Fibroblast of the conjunctiva (primary cell): Measurements from ENCODE around the gene MKLN1.
A peak's percentile ranks its signal among the peaks of the same experiment; 100 is the strongest.
"Not testable (repeated sequence)": the region's sequence is repeated elsewhere in the genome, so short reads cannot be mapped to it uniquely, and the experiment has no call there.

Experiments used
- DNase-seq: peaks from one replicate; pipeline ENCODE4 v3.0.0-alpha.2; 2010; ENCODE audit warnings: low read depth

MKLN1 gene

GRCh38 chr7:131401194-131401593 is 73.5 kb downstream of the MKLN1 start:
- DNase-seq, result no peak

DNA sequence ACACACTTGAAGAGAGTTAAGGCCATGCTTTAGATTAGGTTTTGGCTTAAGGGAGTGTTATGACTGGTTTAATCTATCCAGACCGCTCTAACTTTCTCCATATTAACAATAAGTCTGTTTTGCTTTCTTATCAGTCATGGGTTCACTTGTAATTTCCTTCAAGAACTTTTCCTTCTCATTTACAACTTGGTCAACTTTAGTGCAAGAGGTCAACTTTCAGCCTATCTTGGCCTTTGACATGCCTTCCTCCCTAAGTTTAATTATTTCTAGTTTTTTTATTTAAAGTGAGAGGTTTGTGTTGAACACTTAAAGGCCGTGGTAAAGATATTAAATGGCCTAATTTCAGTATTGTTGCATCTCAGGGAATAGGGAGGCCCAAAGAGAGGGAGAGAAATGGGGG is 75.6 kb downstream of the MKLN1 start:
- DNase-seq, result no peak

DNA sequence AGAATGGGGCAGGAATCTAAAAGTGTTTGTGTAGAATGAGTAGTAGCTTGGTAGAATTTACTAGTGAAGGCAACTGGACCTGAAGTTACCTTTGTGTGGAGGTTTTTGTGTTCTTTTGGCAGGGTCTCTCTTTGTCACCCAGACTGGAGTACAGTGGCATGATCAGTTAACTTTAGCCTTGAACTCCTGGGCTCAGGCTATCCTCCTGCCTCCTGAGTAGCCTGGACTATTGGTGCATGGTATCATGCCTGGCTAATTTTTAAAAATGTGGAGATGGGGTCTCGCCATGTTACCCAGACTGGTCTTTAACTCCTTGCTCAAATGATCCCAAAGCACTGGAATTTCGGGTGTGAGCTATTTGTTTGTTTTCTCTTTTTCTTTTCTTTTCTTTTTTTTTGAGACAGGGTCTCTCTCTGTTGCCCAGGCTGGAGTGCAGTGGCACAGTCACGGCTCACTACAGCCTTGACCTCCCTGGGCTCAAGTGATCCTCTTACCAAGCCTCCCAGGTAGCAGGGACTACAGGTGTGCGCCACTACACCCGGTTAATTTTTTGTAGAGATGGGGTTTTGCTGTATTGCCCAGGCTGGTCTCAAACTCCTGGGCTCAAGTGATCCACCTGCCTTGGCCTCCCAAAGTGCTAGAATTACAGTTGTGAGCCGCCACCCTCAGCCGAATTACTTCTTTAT is 76.7 kb downstream of the MKLN1 start:
- DNase-seq, result no peak

- no peak for DNase-seq
These were observed 81.6 kb downstream of the MKLN1 start for GRCh38 chr7:131409129-131409766.

DNA sequence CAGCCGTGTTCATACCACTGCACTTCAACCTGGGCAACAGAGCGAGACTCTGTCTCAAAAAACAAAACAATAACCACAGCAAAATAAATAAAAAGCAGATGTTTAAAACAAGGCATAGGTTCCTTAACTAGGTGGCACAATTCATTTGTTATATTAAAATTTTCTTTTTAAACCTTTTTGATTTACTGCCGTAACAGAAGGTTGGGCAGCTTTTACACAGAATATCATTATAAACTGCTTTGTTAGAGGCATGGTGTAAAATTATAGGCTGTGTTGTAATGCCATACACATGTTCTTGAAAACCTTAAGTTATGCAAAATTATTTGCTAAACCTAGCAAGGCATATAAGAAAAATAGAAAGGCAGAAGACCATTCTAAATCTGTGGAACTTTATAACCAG is 84.4 kb downstream of the MKLN1 start:
- DNase-seq, result no peak

DNA sequence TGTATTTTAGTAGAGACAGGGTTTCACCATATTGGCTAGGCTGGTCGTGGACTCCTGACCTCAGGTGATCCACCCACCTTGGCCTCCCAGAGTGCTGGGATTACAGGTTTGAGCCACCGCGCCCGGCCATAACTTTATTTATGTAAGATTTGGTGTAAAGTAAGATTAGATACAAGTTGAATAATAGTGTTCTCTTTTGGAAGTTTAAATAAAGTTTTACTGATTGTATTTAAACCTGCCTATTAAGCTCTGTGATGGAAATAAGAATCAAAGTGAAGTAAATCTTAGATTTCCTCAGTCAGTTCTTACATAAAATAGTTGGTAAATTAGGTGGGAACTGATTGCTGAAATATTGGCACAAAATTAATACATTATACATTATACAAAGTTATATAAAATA is 86.0 kb downstream of the MKLN1 start:
- DNase-seq, result no peak

- DNase-seq, result peak; percentile 38
These were observed 96.6 kb downstream of the MKLN1 start for GRCh38 chr7:131424219-131424822.

GRCh38 chr7:131425992-131426391 is 98.3 kb downstream of the MKLN1 start:
- DNase-seq, result no peak

- not testable (repeated sequence) for DNase-seq
These were observed 103.2 kb downstream of the MKLN1 start for GRCh38 chr7:131430826-131431225.

- DNase-seq, result no peak
These were observed 103.6 kb downstream of the MKLN1 start for GRCh38 chr7:131431289-131431688.

DNA sequence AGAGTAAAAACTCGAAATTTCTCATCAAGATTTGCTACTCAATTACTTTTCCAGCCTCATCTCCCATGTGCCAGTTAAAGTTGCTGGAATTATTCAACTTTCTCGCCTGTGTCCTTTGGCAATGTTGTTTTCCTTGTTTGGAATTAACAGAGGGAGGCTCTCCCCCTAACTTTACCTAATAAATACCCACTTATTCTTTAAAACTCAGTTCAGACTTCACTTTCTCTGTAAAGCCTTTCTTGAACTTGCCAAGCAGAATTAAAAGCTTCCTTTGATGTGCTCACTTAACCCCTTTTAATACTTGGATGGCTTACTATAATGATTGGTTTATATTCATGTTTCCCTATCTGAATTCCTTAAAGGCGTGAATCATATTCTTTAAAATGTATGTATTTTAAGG is 104.1 kb downstream of the MKLN1 start:
- DNase-seq, result no peak

DNA sequence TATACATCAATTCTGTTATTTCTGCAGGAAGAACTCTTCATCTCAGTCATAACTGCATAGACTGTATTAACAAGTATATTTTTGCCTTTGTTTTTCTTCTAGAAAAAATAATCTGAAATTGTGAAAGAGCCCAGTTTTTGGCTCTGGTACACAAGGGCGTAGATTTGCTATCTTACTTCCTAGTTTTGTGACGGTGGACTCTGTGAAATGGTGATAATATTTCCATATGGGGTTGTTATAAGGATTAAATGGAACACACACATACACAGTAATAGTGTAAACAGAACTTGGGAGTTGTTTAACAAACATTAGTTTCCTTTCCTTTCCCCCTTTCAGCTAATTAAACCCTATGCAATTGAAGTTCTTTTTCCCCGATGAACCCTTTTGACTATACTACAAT is 108.7 kb downstream of the MKLN1 start:
- no peak for DNase-seq

GRCh38 chr7:131438969-131439368 is 111.3 kb downstream of the MKLN1 start:
- DNase-seq, result no peak

- no peak for DNase-seq
These were observed 115.8 kb downstream of the MKLN1 start for GRCh38 chr7:131443496-131443895.

- no peak for DNase-seq
These were observed 117.0 kb downstream of the MKLN1 start for GRCh38 chr7:131444683-131445082.

- no peak for DNase-seq
These were observed 121.8 kb downstream of the MKLN1 start for GRCh38 chr7:131449373-131449902.

- no peak for DNase-seq
These were observed 126.8 kb downstream of the MKLN1 start for GRCh38 chr7:131454498-131454897.

DNA sequence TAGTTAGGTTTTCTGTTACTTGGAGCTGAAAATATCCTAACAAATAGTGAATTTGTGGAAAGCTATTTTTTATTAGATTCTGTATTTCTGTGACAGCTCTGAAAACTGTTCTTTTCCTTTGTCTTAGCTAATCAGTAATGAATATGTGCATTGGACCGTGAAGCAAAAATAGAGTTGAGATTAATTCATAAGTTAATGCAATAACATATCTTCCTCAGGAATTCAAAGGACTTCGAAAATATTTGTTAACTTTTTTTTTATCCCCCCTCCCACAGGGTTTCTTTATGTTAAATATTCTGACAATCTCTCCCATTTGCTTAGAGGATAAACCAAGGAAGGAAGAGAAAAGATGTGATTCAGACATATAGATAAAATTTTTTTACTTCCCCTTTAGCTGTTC is 127.3 kb downstream of the MKLN1 start:
- no peak for DNase-seq

- no peak for DNase-seq
These were observed 127.9 kb downstream of the MKLN1 start for GRCh38 chr7:131455546-131455945.

- no peak for DNase-seq
These were observed 128.7 kb downstream of the MKLN1 start for GRCh38 chr7:131456338-131456737.

GRCh38 chr7:131459256-131459655 is 131.6 kb downstream of the MKLN1 start:
- no peak for DNase-seq

DNA sequence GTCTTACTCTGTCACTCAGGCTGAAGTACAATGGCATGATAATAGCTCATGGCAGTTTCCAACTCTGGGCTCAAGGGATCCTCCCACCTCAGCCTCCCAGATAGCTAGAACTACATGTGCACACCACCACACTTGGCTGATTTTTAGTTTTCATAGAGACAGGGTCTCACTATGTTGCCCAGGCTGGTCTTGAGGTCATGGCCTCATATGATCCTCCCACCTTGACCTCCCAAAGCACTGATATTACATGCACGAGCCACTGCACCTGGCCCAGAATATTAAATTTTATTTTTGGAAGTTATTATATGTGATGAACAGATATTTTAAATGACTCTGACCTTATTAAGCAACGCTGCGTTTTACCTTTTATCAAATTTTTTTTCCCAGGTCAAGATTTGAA is 134.4 kb downstream of the MKLN1 start:
- no peak for DNase-seq

DNA sequence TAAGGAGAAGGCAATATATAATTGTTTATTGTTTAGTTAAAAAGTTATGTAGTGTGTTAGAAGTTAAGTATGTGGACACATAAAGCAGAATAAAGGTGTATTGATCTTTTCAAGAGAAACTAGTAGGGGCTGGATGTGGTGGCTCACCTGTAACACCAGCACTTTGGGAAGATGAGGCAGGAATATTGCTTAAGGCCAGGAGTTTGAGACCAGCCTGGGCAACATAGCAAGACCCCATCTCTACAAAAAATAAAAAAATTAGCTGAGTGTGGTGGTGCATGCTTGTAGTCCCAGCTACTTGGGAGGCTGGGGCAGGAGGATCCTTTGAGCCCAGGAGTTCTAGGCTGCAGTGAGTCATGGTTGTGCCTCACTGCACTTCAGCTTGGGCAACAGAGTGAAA is 135.0 kb downstream of the MKLN1 start:
- not testable (repeated sequence) for DNase-seq
